Activated naive CD4-positive, alpha-beta T cell treated with anti-CD3 and anti-CD28 coated beads, Interleukin-2, amount 50 U/mL, for 72 hours (primary cell): ENCODE measurements around the gene ICA1L. TPM values are rescaled to one million over a fixed set of nuclear protein-coding genes. Genes with fewer than 3 reads are reported as not detected.
A peak's percentile ranks its signal among the peaks of the same experiment; 100 is the strongest.
"Not testable (repeated sequence)": the region's sequence is repeated elsewhere in the genome, so short reads cannot be mapped to it uniquely, and the experiment has no call there.

Experiments used
- ATAC-seq, 2 donors: fragments of 150-1000 bp; cut with Tn5 transposase; 2 replicates each; pipeline ENCODE4 v1.10.0; 2021; ENCODE audit warnings: mild to moderate bottlenecking in 2 of 2, moderate library complexity in 2 of 2
- DNase-seq, 2 donors: peaks; one replicate each; pipeline ENCODE4 v3.0.0; 2021 to 2022; ENCODE audit warnings: low spot score in 2 of 2
- H3K27ac Mint-ChIP-seq, 2 donors: one replicate each; pipeline ENCODE4 v1.8.0; 2022; ENCODE audit warnings: mild to moderate bottlenecking in 2 of 2, mixed read lengths in 2 of 2
- H3K36me3 Mint-ChIP-seq, 2 donors: one replicate each; pipeline ENCODE4 v1.8.0; 2022; ENCODE audit warnings: mixed read lengths in 2 of 2
- H3K9me3 Mint-ChIP-seq, 2 donors: one replicate each; pipeline ENCODE4 v1.8.0; 2022; ENCODE audit warnings: mixed read lengths in 2 of 2
- total RNA-seq, 2 donors: library from RNA; stranded (reverse); gene quantifications; one replicate each; pipeline ENCODE4 v1.2.3, GENCODE V29; 2022

The ICA1L gene
- total RNA-seq, 2 donors from 2014 or later: 6.2 to 10.0 TPM

DNA sequence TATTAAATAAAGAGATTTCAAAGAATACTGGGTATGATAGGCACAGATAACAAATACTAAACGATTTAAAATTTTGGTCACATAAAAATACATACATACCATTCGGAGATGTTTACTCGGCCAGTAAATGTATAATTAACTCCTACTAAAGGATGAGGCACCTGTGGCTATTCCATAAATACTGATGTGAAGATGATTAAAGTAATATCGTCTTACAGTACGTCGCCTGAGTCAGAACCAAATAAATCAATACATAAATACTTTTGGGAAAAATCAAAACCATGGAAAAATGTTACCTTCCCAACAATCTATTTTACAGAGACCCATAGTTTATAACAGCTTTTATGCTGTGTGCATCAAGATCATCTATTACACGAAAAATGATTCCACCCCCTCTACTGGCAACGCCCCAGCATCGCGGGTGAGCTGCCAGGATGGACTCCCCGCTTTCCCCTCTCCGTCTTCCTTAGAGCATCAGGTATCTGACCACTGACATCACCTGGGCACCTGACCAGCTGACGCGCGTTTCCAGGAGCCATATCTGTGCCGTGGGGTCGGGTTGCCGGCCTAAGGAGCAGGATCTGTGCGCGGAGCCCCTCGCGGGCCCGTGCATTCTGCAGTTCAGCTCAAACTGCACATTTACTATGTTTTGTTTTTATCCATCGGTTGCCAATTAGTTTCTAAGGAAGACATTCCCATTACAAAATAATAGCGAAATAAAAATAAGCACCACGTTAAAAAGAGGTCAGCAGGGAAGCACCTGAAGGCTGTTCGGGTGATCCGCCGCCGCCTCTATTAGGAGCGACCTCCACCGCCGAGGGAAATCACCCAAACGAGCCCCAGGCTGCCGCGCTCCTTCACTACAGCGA lies 901 bp downstream of the ICA1L start:
- peak overlapping the region; percentile 88 to 94 for H3K27ac Mint-ChIP-seq
- no peaks in the 10 kb centered on the region for H3K9me3 Mint-ChIP-seq
- ATAC-seq: peak; percentile 83 to 84

DNA sequence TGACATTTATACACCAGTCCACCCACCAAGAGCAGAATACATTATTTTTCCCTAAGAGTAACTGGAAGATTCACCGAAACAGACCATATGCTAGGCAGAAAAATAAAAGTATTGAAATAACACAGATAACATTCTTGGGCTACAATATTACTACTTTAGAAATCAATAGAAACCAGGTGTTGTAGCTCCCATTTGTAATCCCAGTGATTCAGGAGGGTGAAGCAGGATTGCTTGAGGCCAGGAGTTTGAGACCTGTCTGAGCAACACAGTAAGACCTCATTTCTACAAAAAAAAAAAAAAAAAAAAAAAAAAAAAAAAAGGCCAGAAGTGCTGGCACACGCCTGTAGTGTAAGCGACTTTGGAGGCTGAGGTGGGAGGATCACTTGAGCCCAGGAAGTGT lies 9.6 kb downstream of the ICA1L start:
- DNase-seq: no peak
- no peak for ATAC-seq
- no peaks in the 10 kb centered on the region for H3K9me3 Mint-ChIP-seq
- H3K36me3 Mint-ChIP-seq: peaks cover 0 to 6% of the 10 kb centered on the region in 2 donors
- H3K27ac Mint-ChIP-seq: no peak overlapping the region

More for the DNA sequence above, 901 bp downstream of the ICA1L start:
- DNase-seq: peak; percentile 62 to 66
- no peaks in the 10 kb centered on the region for H3K36me3 Mint-ChIP-seq

DNA sequence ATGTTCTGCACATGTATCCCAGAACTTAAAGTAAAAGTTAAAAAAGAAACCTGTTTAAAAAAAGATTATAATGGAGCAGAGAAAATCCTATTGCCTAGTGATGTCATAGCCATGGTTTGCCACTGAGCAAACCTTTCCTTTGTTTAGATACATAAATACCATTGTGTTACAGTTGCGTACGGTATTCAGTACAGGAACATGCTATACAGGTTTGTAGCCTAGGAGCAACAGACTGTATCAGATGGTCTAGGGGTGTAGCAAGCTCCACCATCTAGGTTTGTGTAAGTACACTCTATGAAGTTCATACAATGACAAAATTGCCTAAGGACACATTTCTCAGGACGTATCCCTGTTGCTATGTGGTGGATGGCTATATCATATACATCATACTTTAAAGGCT lies 13.0 kb downstream of the ICA1L start:
- no peak for DNase-seq
- H3K36me3 Mint-ChIP-seq: peaks cover 0 to 7% of the 10 kb centered on the region in 2 donors
- no peak overlapping the region for H3K27ac Mint-ChIP-seq
- no peaks in the 10 kb centered on the region for H3K9me3 Mint-ChIP-seq
- ATAC-seq: no peak

DNA sequence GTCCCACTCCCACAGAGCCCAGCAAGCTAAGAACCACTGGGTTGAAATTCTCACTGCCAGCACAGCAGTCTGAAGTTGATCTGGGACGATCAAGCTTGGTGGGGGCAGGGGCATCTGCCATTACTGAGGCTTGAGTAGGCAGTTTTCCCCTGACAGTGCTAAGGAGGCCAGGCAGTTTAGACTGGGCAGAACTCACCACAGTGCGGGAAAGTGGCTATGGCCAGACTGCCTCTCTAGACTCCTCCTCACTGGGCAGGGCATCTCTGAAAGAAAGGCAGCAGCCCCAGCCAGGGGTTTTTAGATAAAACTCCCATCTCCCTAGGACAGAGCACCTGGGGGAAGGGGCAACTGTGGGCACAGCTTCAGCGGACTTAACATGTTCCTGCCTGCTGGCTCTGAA lies 22.2 kb downstream of the ICA1L start:
- not testable (repeated sequence) for ATAC-seq, DNase-seq

DNA sequence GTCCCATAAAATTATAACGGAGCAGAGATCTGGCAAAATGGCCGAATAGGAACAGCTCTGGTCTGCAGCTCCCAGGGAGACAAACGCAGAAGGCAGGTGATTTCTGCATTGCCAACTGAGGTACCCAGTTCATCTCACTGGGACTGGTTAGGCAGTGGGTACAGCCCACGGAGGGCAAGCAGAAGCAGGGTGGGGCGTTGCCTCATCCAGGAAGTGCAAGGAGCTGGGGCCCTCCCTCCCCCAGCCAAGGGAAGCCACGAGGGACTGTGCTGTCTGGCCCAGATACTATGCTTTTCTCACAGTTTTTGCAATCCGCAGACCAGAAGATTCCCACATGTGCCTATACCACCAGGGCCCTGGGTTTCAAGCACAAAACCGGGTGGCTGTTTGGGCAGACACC lies 22.8 kb downstream of the ICA1L start:
- Mint-ChIP-seq H3K36me3 (peaks cover 0 to 5% of the 10 kb centered on the region in 2 donors), H3K9me3 (no peaks in the 10 kb centered on the region), H3K27ac (no peak overlapping the region)
- no peak for ATAC-seq
- DNase-seq: no peak

More for the DNA sequence above, 22.2 kb downstream of the ICA1L start:
- not testable (repeated sequence) for H3K36me3 Mint-ChIP-seq, H3K27ac Mint-ChIP-seq, H3K9me3 Mint-ChIP-seq

DNA sequence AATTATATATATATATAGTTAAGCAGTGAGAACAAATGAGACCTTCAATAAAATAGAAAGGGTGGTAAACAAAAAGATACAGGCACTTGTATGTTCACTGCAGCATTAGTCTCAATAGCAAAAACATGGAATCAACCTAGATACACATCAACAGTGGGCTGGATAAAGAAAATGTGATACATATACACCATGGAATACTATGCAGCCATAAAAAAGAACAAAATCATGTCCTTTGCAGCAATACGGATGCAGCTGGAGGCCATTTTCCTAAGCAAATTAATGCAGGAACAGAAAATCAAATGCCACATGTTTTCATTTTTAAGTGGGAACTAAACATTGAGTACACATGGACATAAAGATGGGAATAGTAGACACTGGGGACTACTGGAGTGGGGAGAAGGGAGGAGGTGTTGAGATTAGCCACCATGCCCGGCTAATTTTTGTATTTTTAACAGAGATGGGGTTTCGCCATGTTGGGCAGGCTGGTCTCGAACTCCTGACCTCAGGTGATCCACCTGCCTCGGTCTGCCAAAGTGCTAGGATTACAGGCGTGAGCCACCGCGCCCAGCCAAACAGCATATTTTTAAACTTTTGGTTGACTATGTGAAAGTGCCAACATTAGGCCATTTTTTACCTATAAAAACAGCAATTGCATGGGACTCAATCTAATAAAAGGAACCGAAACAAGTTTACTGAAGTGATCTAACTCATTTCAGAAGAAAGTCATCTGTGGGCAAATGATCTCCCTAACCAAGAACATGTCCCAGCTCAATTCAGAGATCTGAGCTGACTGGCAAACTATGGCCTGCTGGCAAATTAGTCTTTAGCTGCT lies 23.7 kb downstream of the ICA1L start:
- no peak for DNase-seq
- no peak overlapping the region for H3K27ac Mint-ChIP-seq
- no peaks in the 10 kb centered on the region for H3K9me3 Mint-ChIP-seq
- peaks cover 6 to 10% of the 10 kb centered on the region in 2 donors for H3K36me3 Mint-ChIP-seq
- ATAC-seq: no peak

DNA sequence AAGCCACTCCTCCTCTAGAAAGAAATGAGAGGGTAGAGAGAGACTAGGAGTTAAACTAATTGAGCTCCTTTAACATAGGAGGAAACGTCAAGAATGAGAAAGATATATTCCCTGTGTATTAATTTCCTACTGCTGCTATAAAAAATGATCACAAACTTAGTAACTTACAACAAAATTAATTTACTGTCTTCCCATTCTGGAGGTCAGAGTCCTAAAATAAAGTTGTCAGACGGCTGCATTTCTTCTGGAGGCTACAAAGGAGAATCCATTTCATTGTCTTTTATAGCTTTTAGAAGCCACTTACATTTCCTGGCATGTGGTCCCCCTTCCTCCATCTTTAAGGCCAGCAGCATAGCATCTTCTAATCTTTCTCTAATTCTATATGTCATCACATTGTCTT lies 26.9 kb downstream of the ICA1L start:
- ATAC-seq (no peak), DNase-seq (no peak)
- H3K9me3 Mint-ChIP-seq: peaks cover 5 to 7% of the 10 kb centered on the region in 2 donors
- peaks cover 11 to 20% of the 10 kb centered on the region in 2 donors for H3K36me3 Mint-ChIP-seq
- H3K27ac Mint-ChIP-seq: no peak overlapping the region

DNA sequence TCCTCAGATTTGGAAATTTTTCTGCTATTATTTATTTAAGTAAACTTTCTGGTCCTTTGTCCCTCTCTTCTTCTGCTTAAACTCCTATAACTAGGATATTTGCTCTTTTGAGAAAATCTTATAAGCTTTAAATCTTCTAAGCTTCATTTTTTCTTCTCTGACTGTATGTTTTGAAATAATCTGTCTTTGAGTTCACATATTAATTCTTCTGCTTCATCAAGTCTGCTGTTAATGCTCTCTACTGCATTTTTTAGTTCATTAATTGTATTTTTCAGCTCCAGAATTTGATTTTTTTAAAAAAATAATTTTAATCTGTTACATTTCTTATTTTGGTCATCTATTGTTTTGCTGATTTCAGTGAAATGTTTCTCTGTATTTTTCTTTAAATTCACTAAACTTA lies 28.9 kb downstream of the ICA1L start:
- ATAC-seq (no peak), DNase-seq (no peak)
- Mint-ChIP-seq H3K9me3 (peaks cover 5 to 7% of the 10 kb centered on the region in 2 donors), H3K27ac (no peak overlapping the region), H3K36me3 (peaks cover 11 to 16% of the 10 kb centered on the region in 2 donors)

DNA sequence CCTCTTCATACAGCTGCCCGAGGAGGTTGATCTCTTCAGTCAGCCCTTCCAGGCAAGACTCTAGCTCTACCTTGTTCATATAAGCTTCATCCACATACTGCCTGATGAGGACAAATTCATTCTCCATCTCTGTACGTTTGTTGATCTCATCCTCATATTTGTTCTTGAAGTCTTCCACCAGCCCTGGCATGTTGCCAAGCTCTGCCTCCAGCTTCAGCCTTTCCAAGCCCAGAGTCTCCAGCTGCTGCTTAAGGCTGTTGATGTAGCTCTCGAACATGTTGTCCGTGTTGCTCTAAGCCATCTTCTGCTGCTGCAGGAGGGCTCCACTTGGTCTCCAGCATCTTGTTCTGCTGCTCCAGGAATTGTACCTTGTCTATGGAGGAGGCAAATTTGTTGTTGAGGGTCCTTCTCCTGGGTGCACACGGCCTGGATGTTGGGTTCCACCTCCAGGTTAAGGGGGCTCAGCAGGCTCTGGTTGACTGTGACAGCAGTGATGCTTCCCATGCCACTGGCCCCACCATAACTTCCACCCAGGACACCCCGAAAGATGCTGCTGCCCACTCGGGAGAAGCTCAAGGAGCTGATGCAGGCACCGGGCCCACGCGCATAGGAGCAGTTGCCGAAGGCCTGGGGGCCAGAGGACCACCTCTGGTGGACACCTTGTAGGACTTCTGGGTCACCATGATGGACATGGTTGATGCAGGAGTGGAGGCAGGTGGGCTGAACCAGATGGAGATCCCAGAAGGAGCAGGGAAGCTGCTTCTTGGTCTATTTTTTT lies 30.3 kb downstream of the ICA1L start:
- Mint-ChIP-seq H3K36me3 (peaks cover 11 to 16% of the 10 kb centered on the region in 2 donors), H3K9me3 (peaks cover 5 to 7% of the 10 kb centered on the region in 2 donors)
- ATAC-seq: no peak

DNA sequence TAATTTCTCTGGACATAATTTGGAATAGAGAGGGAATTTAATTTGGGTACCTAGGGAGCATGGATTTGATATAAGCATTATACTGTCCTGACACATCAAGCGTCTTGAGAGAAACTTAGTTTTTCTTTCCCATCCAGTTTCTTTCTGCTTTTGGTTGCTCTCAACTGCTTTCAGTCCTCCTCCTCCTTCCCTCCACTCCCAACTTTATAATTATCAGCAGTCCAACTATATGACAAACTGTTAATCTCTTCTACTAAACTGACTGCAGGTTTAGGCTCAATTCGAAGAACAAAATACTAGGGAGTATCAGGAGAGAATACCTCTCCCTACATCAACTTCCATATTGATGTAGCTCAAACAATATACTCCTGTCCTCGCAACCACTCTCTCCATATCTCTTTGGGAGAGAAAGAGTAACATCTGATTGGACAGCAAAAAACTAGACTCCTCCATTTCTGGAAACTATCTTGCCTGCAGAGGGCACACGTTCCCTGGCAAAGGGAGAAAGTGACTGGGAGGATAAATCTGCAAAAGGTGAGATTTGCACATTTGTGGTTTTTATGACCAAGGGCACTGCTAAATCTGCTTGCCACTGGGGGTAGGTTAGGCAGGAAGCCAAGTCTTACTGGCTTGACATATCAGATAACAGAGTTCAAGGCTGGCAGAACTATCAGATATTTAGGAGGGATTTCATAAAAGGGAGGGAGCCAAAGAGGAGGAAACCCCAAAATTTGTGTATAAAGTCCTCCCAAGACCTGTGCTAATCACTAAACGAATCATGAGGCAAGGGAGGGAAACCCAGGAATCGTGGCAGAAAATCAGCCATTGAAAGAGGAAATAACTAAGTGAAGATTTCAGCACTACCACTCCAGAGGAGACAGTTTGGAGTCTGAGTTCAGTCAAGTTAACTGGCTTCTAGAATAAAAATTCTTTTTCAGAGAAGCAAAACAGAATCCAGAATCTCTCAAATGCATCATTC lies 40.0 kb downstream of the ICA1L start:
- peak; percentile 75 to 92 for ATAC-seq

More for the DNA sequence above, 30.3 kb downstream of the ICA1L start:
- H3K27ac Mint-ChIP-seq: no peak overlapping the region
- no peak for DNase-seq

DNA sequence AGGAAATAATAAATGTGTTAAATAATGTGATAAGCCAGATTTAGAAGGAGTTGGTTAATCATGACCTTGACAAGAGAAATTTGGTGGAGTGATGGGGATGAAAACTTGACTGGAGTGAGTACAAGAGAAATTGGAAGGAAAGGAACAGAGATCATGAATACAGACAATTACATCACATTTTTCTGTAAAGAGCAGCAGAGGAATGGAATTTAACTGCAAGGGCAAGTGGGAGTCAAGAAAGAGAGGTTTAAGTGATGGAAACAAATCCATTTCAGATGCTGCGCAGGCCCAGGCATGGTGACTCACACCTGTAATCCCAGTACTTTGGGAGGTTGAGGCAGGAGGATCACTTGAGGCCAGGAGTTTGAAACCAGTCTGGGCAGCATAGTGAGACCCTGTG lies 46.7 kb downstream of the ICA1L start:
- no peak for DNase-seq
- ATAC-seq: no peak
- H3K9me3 Mint-ChIP-seq: no peaks in the 10 kb centered on the region

More for the DNA sequence above, 40.0 kb downstream of the ICA1L start:
- Mint-ChIP-seq H3K27ac (peak overlapping the region in 1 of 2 donors; percentile 27), H3K9me3 (no peaks in the 10 kb centered on the region), H3K36me3 (no peaks in the 10 kb centered on the region)
- peak in 1 of 2 donors; percentile 51 for DNase-seq

DNA sequence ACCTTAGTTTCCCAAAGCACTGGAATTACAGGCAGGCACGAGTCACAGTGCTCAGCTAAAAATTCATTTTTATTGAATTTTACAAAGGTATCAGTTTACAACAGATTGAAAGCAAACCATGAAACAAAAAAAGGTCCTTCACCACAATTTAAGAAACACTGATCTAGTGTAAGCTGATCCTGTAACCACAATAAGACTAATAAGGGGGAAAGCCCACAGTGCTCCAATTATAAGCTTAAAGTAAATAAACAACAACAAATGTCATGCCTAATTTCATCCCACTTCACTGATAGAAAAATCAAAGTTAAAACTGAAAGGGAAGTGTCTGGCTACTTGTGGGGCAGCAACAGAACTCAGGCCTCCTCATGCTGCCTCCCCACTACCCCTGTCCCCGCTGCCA lies 49.2 kb downstream of the ICA1L start:
- H3K36me3 Mint-ChIP-seq: no peaks in the 10 kb centered on the region

More for the DNA sequence above, 46.7 kb downstream of the ICA1L start:
- no peaks in the 10 kb centered on the region for H3K36me3 Mint-ChIP-seq
- H3K27ac Mint-ChIP-seq: no peak overlapping the region

DNA sequence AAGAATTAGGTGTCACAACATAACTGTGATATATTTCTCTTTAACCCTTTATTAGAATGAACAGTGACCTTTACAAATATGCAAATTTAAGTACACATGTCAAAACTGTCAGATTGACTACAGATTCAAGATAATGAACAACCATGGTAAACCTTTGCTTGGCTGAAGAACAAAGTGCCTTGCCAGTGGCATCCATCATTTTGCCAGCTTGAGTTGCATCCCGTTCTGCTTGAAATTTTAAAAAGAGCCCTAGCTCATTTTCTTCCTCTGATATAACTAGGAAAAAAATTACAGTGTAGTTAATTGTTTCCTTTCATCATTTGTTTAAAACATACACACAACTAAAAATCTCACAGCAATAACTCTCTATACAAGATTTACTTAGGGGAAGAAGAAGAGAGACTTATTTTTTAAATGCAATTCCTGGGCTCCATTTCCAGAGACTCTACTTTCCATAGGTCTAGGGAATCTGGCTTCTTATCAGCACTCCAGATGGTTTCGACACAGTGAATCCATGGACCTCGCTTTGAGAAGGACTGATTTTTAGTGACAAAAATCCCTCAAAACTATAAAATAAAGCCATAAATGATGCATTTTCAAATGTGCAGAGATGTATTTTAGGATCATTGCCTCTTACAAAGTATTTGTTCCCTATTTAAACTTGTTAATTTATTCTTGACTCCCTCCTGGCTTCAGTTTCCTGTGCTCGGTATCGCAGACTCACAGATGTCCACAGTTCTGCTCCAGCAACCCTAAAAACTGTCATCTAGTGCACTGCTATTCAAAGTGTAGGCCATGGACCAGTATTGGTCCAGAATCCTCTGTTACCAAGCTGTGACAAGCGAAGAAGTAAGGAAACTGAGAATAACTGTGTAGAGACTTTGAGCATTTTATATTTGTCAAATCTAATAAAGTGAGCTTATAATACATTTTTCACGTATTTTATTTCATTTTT lies 50.1 kb downstream of the ICA1L start:
- Mint-ChIP-seq H3K27ac (peak overlapping the region in 1 of 2 donors; percentile 74), H3K36me3 (no peaks in the 10 kb centered on the region), H3K9me3 (no peaks in the 10 kb centered on the region)
- ATAC-seq (no peak), DNase-seq (no peak)

More for the DNA sequence above, 49.2 kb downstream of the ICA1L start:
- no peak overlapping the region for H3K27ac Mint-ChIP-seq
- no peak for ATAC-seq
- no peaks in the 10 kb centered on the region for H3K9me3 Mint-ChIP-seq
- no peak for DNase-seq

DNA sequence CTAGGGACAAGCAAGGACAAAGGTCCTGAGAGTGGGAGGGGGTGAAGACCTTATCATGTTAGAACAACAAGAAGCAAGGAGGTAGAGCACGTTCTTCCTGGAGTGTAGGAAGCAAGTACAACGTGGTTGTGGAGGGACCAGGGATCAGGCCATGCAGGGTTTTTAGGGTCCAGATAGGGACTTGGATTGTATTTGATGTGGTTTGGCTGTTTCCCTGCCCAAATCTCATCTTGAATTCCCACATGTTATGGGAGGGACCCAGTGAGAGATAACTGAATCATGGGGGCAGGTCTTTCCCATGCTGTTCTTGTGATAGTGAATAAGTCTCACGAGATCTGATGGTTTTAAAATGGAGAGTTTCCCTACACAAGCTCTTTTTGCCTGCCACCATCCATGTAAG lies 53.2 kb downstream of the ICA1L start:
- Mint-ChIP-seq H3K9me3 (peaks cover 0 to 8% of the 10 kb centered on the region in 2 donors), H3K36me3 (peaks cover 0 to 13% of the 10 kb centered on the region in 2 donors), H3K27ac (no peak overlapping the region)
- DNase-seq (no peak), ATAC-seq (no peak)
